G401.6 (cell line): ENCODE data around the gene MYO15B.
A peak's percentile ranks its signal among the peaks of the same experiment; 100 is the strongest.
"Not testable (repeated sequence)": the region's sequence is repeated elsewhere in the genome, so short reads cannot be mapped to it uniquely, and the experiment has no call there.

Source experiments
- FAIRE-seq: peaks from 2 replicates; lab custom pipeline; 2012; peaks lifted over from hg19 to GRCh38; lab: Jason Lieb, UNC

MYO15B gene

GRCh38 chr17:75625813-75626486 lies 38.4 kb downstream of the MYO15B start:
- no peak for FAIRE-seq

GRCh38 chr17:75626496-75627038 lies 39.0 kb downstream of the MYO15B start:
- FAIRE-seq = no peak

GRCh38 chr17:75627094-75627493 lies 39.5 kb downstream of the MYO15B start:
- FAIRE-seq = no peak

GRCh38 chr17:75628425-75628824 lies 40.8 kb downstream of the MYO15B start:
- FAIRE-seq = no peak

GRCh38 chr17:75629157-75629556 lies 41.6 kb downstream of the MYO15B start:
- no peak for FAIRE-seq

- FAIRE-seq = no peak
These were observed 42.7 kb downstream of the MYO15B start for GRCh38 chr17:75630071-75630917.

- no peak for FAIRE-seq
These were observed 43.8 kb downstream of the MYO15B start for GRCh38 chr17:75631353-75631752.

- FAIRE-seq = no peak
These were observed 44.8 kb downstream of the MYO15B start for GRCh38 chr17:75632428-75632827.

- FAIRE-seq = peak; percentile 49
These were observed 45.4 kb downstream of the MYO15B start, which contains the start of gene SMIM5 for GRCh38 chr17:75632863-75633485. TSS of gene SMIM5 (plus strand) at chr17:75633434. CDS start at chr17:75640202, 6,768 bp downstream.

GRCh38 chr17:75633486-75634375 lies 46.1 kb downstream of the MYO15B start:
- peak; percentile 77 for FAIRE-seq

GRCh38 chr17:75634376-75634740 lies 46.8 kb downstream of the MYO15B start:
- no peak for FAIRE-seq

- no peak for FAIRE-seq
These were observed 47.4 kb downstream of the MYO15B start for GRCh38 chr17:75634754-75635609.

GRCh38 chr17:75635610-75636202 lies 48.1 kb downstream of the MYO15B start:
- no peak for FAIRE-seq

GRCh38 chr17:75636381-75637142 lies 49.0 kb downstream of the MYO15B start:
- FAIRE-seq = no peak

GRCh38 chr17:75637143-75637538 lies 49.5 kb downstream of the MYO15B start:
- no peak for FAIRE-seq

- no peak for FAIRE-seq
These were observed 50.0 kb downstream of the MYO15B start for GRCh38 chr17:75637551-75637950.

- not testable (repeated sequence) for FAIRE-seq
These were observed 50.4 kb downstream of the MYO15B start for GRCh38 chr17:75638039-75638438.

- FAIRE-seq = no peak
These were observed 51.3 kb downstream of the MYO15B start for GRCh38 chr17:75638893-75639292.

GRCh38 chr17:75639327-75639726 lies 51.7 kb downstream of the MYO15B start:
- no peak for FAIRE-seq
